HEK293T (cell line): ENCODE results near the gene ONECUT2.

Experiments used
- SUZ12 ChIP-seq: fragments of 450-650 bp; IDR thresholded peaks from 2 replicates; pipeline ENCODE4 v1.6.1; 2016; ENCODE audit warnings: mild to moderate bottlenecking
- ZNF384 ChIP-seq: fragments of 450-650 bp; IDR thresholded peaks from 2 replicates; pipeline ENCODE4 v1.6.1; 2016

- TF ChIP-seq ZNF384, result no peak
- TF ChIP-seq SUZ12, result no peak
These were observed 37.6 kb upstream of the ONECUT2 start for GRCh38 chr18:57397440-57398132.
